Measurements from ENCODE around the gene GALNT17.

The GALNT17 gene

DNA sequence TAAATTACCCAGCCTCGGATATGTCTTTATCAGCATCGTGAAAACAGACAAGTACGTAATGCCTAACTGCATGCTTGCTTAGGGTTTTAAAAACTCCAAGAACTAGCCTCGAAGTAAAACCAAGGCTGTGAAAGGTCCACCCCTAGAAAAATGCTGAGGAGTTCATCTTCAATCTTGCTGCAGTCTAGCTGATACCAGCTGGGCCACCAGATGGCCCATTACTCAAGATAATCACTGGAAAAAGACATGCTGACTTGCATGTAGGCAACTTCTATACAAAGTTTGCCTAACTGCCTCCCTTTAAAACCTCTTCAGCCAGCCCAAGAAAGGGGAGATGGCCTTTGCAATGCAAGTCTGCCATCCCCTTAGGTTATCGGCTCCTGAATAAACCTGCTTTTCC lies 614.1 kb downstream of the GALNT17 start:
- DNase-seq (ENCODE audit: low spot score), result peak; percentile 36

DNA sequence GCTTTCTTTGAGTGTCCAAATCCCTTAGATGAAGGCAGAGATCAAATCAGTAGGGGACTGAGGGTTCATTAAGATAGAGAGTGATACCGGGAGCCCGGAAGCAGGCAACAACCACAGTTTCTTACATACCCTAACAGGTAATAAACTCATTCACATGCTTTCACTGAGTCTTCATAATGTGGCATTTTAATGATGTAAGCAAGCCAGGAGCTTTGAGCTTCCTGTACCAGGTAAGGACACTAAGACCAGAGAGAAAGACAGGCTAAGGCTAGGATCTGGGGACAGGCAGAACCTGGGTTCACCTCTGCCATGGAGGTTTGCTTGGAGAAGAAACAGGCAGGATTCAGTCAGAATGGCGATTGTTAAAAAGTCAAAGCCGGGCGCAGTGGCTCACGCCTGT lies 618.3 kb downstream of the GALNT17 start:
- DNase-seq (ENCODE audit: low spot score), result no peak

DNA sequence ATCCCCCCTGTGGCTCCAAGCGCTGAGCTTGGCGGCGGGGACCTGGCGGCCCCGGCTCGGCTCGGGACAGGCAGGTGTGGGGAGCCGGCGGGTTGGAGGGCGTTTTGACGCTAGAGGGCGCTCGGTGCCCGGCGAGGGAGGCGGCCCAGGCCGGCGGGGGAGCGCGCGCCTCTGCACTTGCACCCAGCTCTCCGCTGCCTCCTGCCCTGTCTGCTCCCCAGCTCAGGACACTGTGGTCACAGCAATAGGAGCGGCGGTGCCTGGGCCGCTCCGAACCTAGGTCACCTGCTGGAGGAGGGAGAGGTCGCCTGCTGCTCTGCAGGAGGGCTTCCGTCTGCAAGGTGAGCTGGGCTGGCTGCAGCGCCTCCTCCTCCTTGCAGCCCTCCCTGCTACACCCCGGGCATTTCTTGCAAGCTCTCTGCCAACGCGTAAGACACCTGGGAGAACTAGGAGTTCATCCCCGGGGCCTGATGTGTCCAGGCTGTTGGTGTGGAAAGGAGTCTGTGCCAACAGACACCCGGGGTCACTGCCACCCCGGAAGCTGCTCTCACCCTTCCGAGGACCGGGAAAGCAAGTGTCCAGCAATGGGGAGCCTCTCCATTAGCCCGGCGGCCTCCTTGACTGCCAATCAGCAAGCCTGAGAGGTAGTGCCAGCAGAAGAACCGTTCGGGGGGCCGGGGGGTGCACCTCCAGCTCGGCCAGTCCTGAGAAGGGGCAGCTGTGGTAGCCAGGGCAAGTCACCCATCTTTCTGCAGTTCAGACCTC lies 620.4 kb downstream of the GALNT17 start:
- DNase-seq (ENCODE audit: low spot score), result peak; percentile 54

DNA sequence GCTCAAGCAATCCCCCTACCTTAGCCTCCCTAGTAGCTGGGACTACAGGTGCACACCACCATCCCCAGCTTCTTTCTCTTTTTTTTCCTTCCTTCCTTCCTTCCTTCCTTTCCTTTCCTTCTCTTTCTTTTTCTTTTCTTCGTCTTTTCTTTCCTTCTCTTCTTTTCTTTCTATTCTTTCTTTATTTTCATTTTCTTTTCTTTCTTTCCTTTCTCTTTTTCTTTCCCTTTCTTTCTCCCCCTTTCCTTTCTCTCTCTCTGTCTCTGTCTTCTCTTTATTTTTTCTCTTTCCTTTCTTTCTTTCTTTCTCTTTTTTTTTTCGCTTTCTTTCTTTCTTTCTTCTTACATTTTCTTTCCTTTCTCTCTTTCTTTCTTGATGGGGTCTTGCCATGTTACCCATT lies 621.3 kb downstream of the GALNT17 start:
- no peak for DNase-seq (ENCODE audit: low spot score)

DNA sequence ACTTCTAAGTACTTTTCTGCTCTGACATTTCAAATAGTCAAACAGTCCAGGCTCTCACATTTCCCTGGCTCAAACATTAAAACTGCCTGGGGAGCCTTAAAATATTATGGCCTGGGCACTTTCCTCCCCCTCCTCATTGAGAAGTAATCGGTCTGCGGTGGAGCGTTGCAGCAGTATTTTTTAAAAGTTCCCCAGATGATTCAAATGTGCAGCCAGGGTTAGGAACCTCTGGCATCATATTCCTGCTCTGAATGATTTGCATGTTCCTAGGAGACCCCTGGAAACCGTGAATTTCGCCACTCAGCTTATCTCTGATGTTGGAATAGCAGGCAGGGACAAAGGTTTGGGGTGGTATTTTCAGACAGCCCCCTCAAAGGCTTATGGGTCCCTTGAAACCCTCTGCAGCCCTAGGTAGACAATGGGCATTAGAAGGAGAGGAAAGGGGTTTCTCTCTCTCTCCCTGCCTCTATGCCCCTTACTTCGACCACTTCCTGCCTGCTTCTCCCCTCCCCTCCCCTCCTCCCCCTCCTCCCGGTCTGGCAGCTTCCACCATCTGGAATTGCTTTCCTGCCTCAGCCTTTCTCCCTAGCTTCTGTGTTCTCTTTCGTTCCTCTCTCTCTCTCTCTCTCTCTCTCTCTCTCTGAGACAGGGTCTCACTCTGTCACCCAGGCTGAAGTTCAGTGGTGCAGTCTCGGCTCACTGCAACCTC lies 622.2 kb downstream of the GALNT17 start:
- DNase-seq (ENCODE audit: low spot score), result no peak

DNA sequence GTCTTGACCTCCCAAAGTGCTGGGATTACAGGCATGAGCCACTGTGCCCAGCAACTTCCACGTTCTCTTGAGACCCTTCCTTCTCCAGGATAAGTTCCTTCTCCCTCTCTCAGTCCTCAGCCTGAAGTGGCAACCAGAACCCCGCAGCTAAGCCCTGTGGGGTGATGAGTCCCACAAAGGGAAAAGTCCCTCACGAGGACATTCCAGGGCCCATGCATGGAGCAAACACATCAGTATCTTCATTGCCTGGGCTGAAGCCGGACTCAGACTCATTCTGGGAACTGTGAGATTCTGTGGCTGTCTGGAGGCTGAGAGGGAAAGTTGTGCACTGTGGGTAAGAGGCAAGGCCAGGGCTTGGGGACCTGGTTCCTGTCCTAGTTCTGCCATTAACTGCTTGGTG lies 622.9 kb downstream of the GALNT17 start:
- DNase-seq (ENCODE audit: low spot score), result no peak

DNA sequence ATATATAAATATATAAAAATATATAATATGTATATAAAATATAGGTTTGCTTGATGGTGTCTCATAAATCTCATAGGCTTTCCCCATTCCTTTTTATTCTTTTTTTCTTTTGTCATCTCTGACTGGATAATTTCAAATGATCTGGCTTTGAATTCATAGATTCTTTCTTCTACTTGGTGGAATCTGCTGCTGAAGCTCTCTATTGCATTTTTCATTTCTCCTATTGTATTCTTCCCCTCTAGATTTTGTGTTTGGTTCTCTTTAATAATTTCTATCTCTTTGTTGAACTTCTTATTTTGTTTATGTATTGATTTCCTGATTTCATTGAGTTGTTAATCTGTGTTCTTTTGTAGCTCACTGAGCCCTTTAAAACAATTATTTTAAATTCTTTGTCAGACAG lies 629.4 kb downstream of the GALNT17 start:
- no peak for DNase-seq (ENCODE audit: low spot score)
